Keratinocyte (primary cell): ENCODE measurements around the gene IRF6. TPM values are rescaled to one million over a fixed set of nuclear protein-coding genes. Genes with fewer than 3 reads are reported as not detected.

Source experiments
- DNase-seq: peaks from one replicate; pipeline ENCODE4 v3.0.0-alpha.2; 2011; ENCODE audit warnings: low read depth, missing footprints, low spot score
- FAIRE-seq: peaks from 2 replicates; lab custom pipeline; 2011; peaks lifted over from hg19 to GRCh38; lab: Jason Lieb, UNC
- H2AFZ ChIP-seq: 2 replicates; pipeline ENCODE4 v1.6.0; 2012; ENCODE audit warnings: low read length, control low read depth, inconsistent platforms; ENCODE audit not compliant: control insufficient read depth
- H3K27ac ChIP-seq: 2 replicates; pipeline ENCODE4 v1.5.1; 2011; ENCODE audit warnings: low read length; ENCODE audit not compliant: control insufficient read depth, insufficient read depth
- H3K27me3 ChIP-seq: 3 replicates; pipeline ENCODE4 v1.6.0; 2011; ENCODE audit warnings: low read length; ENCODE audit not compliant: control insufficient read depth, insufficient read depth; ENCODE audit errors: extremely low read depth
- H3K36me3 ChIP-seq, 2 experiments: 2 replicates in 1 of 2; 3 replicates in 1 of 2; pipeline ENCODE4 v1.5.1; 2011; ENCODE audit warnings: low read length in 2 of 2, mild to moderate bottlenecking in 1 of 2; ENCODE audit not compliant: control insufficient read depth in 2 of 2, insufficient read depth in 2 of 2; ENCODE audit errors: extremely low read depth in 1 of 2
- H3K4me1 ChIP-seq: 3 replicates; pipeline ENCODE4 v1.5.1; 2011; ENCODE audit warnings: low read length; ENCODE audit not compliant: control insufficient read depth, insufficient read depth; ENCODE audit errors: extremely low read depth
- H3K4me2 ChIP-seq: 3 replicates; pipeline ENCODE4 v1.6.0; 2011; ENCODE audit warnings: low read depth, low read length; ENCODE audit not compliant: control insufficient read depth, insufficient read depth; ENCODE audit errors: extremely low read depth
- H3K4me3 ChIP-seq, 3 experiments: fragments of 200-600 bp in 1 of 3; sonication (generic) in 1 of 3; 2 replicates in 2 of 3; 3 replicates in 1 of 3; pipeline ENCODE4 v1.5.1; 2011 to 2016; ENCODE audit warnings: low read length in 3 of 3, mild to moderate bottlenecking in 3 of 3, control low read depth in 2 of 3, inconsistent platforms in 1 of 3, low read depth in 1 of 3, mixed read lengths in 1 of 3, mixed run types in 1 of 3, moderate library complexity in 1 of 3; ENCODE audit not compliant: control insufficient read depth in 2 of 3, insufficient read depth in 2 of 3; ENCODE audit errors: extremely low read depth in 1 of 3
- H3K79me2 ChIP-seq: 2 replicates; pipeline ENCODE4 v1.6.0; 2012; ENCODE audit warnings: low read length; ENCODE audit not compliant: control insufficient read depth, insufficient read depth
- H3K9ac ChIP-seq: 3 replicates; pipeline ENCODE4 v1.6.0; 2011; ENCODE audit warnings: low read length; ENCODE audit not compliant: control insufficient read depth, insufficient read depth; ENCODE audit errors: extremely low read depth
- H3K9me1 ChIP-seq: 3 replicates; pipeline ENCODE4 v1.6.0; 2011; ENCODE audit warnings: low read length; ENCODE audit not compliant: control insufficient read depth, insufficient read depth; ENCODE audit errors: extremely low read depth
- H3K9me3 ChIP-seq: 2 replicates; pipeline ENCODE4 v1.5.1; 2012; ENCODE audit warnings: low read depth, low read length; ENCODE audit not compliant: control insufficient read depth
- H4K20me1 ChIP-seq: 3 replicates; pipeline ENCODE4 v1.6.0; 2011; ENCODE audit warnings: low read length; ENCODE audit not compliant: control insufficient read depth, insufficient read depth; ENCODE audit errors: extremely low read depth
- CTCF ChIP-seq, 3 experiments: IDR thresholded peaks in 1 of 3; conservative IDR thresholded peaks in 1 of 3; optimal IDR thresholded peaks in 1 of 3; 2 replicates in 2 of 3; 3 replicates in 1 of 3; pipeline versions ENCODE3 to v1.5.1; 2011; ENCODE audit warnings: low read length in 3 of 3, mild to moderate bottlenecking in 3 of 3, moderate library complexity in 2 of 3, control low read depth in 1 of 3, inconsistent platforms in 1 of 3; ENCODE audit not compliant: insufficient read depth in 2 of 3; ENCODE audit errors: extremely low read depth in 1 of 3
- EZH2 ChIP-seq: IDR thresholded peaks from one replicate; pipeline ENCODE4 v1.6.1; 2012; ENCODE audit warnings: inconsistent platforms, mild to moderate bottlenecking, low read length, moderate library complexity
- dilution Hi-C: fragments of 300-500 bp; cut with MboI; formaldehyde crosslinking; loops from one replicate; pipeline ENCODE4 v1.7.0; 2020; ENCODE audit warnings: low sequenced_read_pairs; ENCODE audit not compliant: extremely low pct_ligation_motif_present
- polyA plus RNA-seq, 5 experiments: library from polyadenylated mRNA; depleted of rRNA in 3 of 5; stranded (reverse) in 3 of 5; stranded (forward) in 1 of 5; unstranded in 1 of 5; fragments of >200 nt; gene quantifications; 1 replicate in 1 of 5; 2 replicates in 3 of 5; 3 replicates in 1 of 5; pipeline versions ENCODE4 v1.2.1 to v1.2.3, GENCODE V29; 2011 to 2012; ENCODE audit warnings: missing spikeins in 2 of 5, low read depth in 1 of 5, low replicate concordance in 1 of 5

IRF6 gene
- polyA plus RNA-seq, 1 donor (not counting 4 experiments of a cell fraction or from before 2014, with no cell fraction given) = 476 TPM

GRCh38 chr1:209767706-209768105 lies 38.2 kb downstream of the IRF6 start:
- Histone ChIP-seq H3K4me1 (peaks cover 22% of the 10 kb centered on the region), H3K27me3 (no peaks in the 10 kb centered on the region), H3K9me3 (no peaks in the 10 kb centered on the region), H4K20me1 (no peaks in the 10 kb centered on the region), H3K27ac (no peak overlapping the region), H3K4me2 (no peak overlapping the region), H3K9me1 (no peaks in the 10 kb centered on the region), H3K9ac (no peak overlapping the region), H3K36me3 (peaks cover 0 to 2% of the 10 kb centered on the region in 2 experiments), H3K79me2 (no peaks in the 10 kb centered on the region), H3K4me3 (no peak overlapping the region), H2AFZ (no peak overlapping the region)
- no peak for FAIRE-seq
- dilution Hi-C loops = no loop called here
- DNase-seq = no peak
- TF ChIP-seq EZH2 = no peak
- no peak for TF ChIP-seq CTCF (optimal IDR thresholded peaks at IDR 0.05 in 1 of 3, IDR thresholded peaks at IDR 0.05 in 1 of 3, conservative IDR thresholded peaks at IDR 0.05 in 1 of 3; ENCODE audit: extremely low read depth in 1 of 3, insufficient read depth in 2 of 3, low read length in 3 of 3)

- peaks cover 22% of the 10 kb centered on the region for H3K4me1 ChIP-seq
- H3K9ac ChIP-seq = no peak overlapping the region
- H3K4me2 ChIP-seq = no peak overlapping the region
- TF ChIP-seq EZH2 = no peak
- TF ChIP-seq CTCF (optimal IDR thresholded peaks at IDR 0.05 in 1 of 3, IDR thresholded peaks at IDR 0.05 in 1 of 3, conservative IDR thresholded peaks at IDR 0.05 in 1 of 3; ENCODE audit: extremely low read depth in 1 of 3, insufficient read depth in 2 of 3, low read length in 3 of 3) = no peak
- H3K9me1 ChIP-seq = no peaks in the 10 kb centered on the region
- peaks cover 0 to 2% of the 10 kb centered on the region in 2 experiments for H3K36me3 ChIP-seq
- H3K4me3 ChIP-seq = no peak overlapping the region
- no peaks in the 10 kb centered on the region for H3K9me3 ChIP-seq
- no peaks in the 10 kb centered on the region for H4K20me1 ChIP-seq
- H3K27ac ChIP-seq = no peak overlapping the region
- DNase-seq = no peak
- H3K27me3 ChIP-seq = no peaks in the 10 kb centered on the region
- no peaks in the 10 kb centered on the region for H3K79me2 ChIP-seq
- FAIRE-seq = no peak
- H2AFZ ChIP-seq = no peak overlapping the region
- dilution Hi-C loops = no loop called here
Measured at GRCh38 chr1:209767096-209767495, 38.8 kb downstream of the IRF6 start.
